Caco-2 (cell line): ENCODE data around the gene NUP210. TPM values are rescaled to one million over a fixed set of nuclear protein-coding genes. Genes with fewer than 3 reads are reported as not detected.

Experiments
- BruUV-seq: library from RNA; stranded (reverse); fragments of 400-500 nt; replicated peaks from 2 replicates; lab custom pipeline; 2021; lab: Mats Ljungman, UMichigan
- CTCF ChIA-PET: fragments of 300-600 bp; sonication (Branson Sonifier 250); formaldehyde crosslinking; loops from one replicate; lab custom pipeline; 2022; ENCODE audit warnings: antibody characterized with exemption; lab: Charles Lee
- POLR2A ChIA-PET: fragments of 300-600 bp; sonication (Branson Sonifier 250); formaldehyde crosslinking; loops from one replicate; lab custom pipeline; 2022; ENCODE audit warnings: antibody characterized with exemption; lab: Charles Lee
- DNase-seq, 2 experiments: peaks; one replicate each; pipeline versions ENCODE4 v3.0.0 to v3.0.0-alpha.2; 2020 to 2022
- H3K27me3 ChIP-seq: replicated peaks from 2 replicates; pipeline ENCODE4 v1.6.0; 2011; ENCODE audit warnings: low read length; ENCODE audit not compliant: control insufficient read depth, insufficient read depth
- H3K36me3 ChIP-seq: 2 replicates; pipeline ENCODE4 v1.5.1; 2011; ENCODE audit warnings: low read length; ENCODE audit not compliant: control insufficient read depth, insufficient read depth
- H3K4me1 ChIP-seq: fragments of 250-450 bp; sonication (Bioruptor Pico); 2 replicates; pipeline ENCODE4 v1.5.1; 2020; ENCODE audit warnings: mild to moderate bottlenecking
- H3K4me3 ChIP-seq: 2 replicates; pipeline ENCODE4 v1.5.1; 2011; ENCODE audit warnings: low read depth, mild to moderate bottlenecking, control low read depth, low read length
- H3K9me3 ChIP-seq: fragments of 250-450 bp; sonication (Bioruptor Pico); 2 replicates; pipeline ENCODE4 v1.5.1; 2020; ENCODE audit warnings: mild to moderate bottlenecking, moderate library complexity
- H3K27ac Mint-ChIP-seq: one replicate; pipeline ENCODE4 v1.8.0; 2022; ENCODE audit warnings: mixed read lengths; ENCODE audit not compliant: unreplicated experiment
- H3K27me3 Mint-ChIP-seq: one replicate; pipeline ENCODE4 v1.8.0; 2022; ENCODE audit warnings: mixed read lengths; ENCODE audit not compliant: insufficient read depth, unreplicated experiment
- H3K36me3 Mint-ChIP-seq: one replicate; pipeline ENCODE4 v1.8.0; 2022; ENCODE audit warnings: mild to moderate bottlenecking, mixed read lengths; ENCODE audit not compliant: insufficient read depth, unreplicated experiment
- H3K4me1 Mint-ChIP-seq: one replicate; pipeline ENCODE4 v1.8.0; 2022; ENCODE audit warnings: low read depth, mixed read lengths; ENCODE audit not compliant: unreplicated experiment
- H3K4me3 Mint-ChIP-seq: one replicate; pipeline ENCODE4 v1.8.0; 2022; ENCODE audit warnings: mild to moderate bottlenecking, moderate library complexity, mixed read lengths; ENCODE audit not compliant: unreplicated experiment
- H3K9me3 Mint-ChIP-seq: one replicate; pipeline ENCODE4 v1.8.0; 2022; ENCODE audit warnings: mixed read lengths; ENCODE audit not compliant: unreplicated experiment
- CTCF ChIP-seq, 2 experiments: fragments of 200-600 bp in 1 of 2; IDR thresholded peaks; 1 replicate in 1 of 2; 2 replicates in 1 of 2; pipeline versions ENCODE4 v1.5.1 to v1.8.0; 2011 to 2022; ENCODE audit warnings: antibody characterized with exemption in 1 of 2, control low read depth in 1 of 2, inconsistent platforms in 1 of 2, low read depth in 1 of 2, low read length in 1 of 2, mild to moderate bottlenecking in 1 of 2, moderate library complexity in 1 of 2; ENCODE audit not compliant: insufficient read depth in 1 of 2, severe bottlenecking in 1 of 2, unreplicated experiment in 1 of 2
- intact Hi-C: fragments of 100-400 bp; cut with micrococcal nuclease; formaldehyde crosslinking; loops from one replicate; pipeline ENCODE4 v1.10.0; 2022; ENCODE audit not compliant: unreplicated experiment
- total RNA-seq: library from RNA; stranded (reverse); gene quantifications from 2 replicates; pipeline ENCODE4 v1.2.3, GENCODE V29; 2022

NUP210 gene
- total RNA-seq, 1 experiment from 2014 or later = 63.7 TPM

DNA sequence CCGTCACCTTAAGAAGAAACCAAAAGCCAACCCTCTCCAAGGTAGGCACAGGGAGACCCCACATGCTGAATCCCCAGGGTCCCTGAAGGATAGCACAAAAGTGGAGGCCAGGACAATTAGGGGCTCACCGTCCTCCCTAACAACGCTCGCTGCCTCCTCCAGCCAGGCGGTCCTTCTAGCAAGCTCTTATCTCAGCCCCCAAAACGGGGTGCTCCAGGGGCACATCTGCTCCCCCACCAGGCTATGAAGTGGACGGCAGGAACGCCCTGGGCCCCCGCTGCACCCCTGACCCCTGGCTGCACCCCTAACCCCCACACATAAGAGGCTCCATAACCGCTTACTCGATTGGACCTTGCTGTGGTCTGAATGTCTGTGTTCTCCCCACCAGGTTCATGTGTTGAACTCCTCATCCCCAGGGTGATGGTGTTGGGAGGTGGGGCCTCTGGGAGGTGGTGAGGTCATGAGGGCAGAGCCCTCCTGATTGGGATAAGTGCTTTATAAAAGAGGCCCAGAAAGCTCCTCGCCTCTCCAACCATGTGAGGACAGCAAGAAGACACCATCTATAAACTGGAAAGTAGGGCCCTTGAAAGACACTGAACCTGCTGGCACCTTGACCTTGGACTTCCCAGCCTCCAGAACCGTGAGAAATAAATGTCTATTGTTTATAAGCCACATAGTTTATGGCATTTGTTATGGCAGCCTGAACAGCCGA, 153.3 kb downstream of the NUP210 start:
- intact Hi-C loops = no loop called here
- BruUV-seq = no TSS peak
- H3K4me1 Mint-ChIP-seq = no peaks in the 10 kb centered on the region

More for the DNA sequence above, 153.3 kb downstream of the NUP210 start:
- Mint-ChIP-seq H3K27ac (no peak overlapping the region), H3K4me3 (no peak overlapping the region), H3K9me3 (no peaks in the 10 kb centered on the region), H3K36me3 (no peaks in the 10 kb centered on the region), H3K27me3 (no peaks in the 10 kb centered on the region)
- no peak for TF ChIP-seq CTCF (IDR thresholded peaks at IDR 0.05; ENCODE audit: insufficient read depth in 1 of 2, low read depth in 1 of 2, low read length in 1 of 2, severe bottlenecking in 1 of 2, unreplicated experiment in 1 of 2)
- ChIA-PET POLR2A (no interaction called here), CTCF (no interaction called here)
- no peak overlapping the region for H3K4me3 ChIP-seq
- H3K9me3 ChIP-seq = no peaks in the 10 kb centered on the region
- H3K36me3 ChIP-seq = no peaks in the 10 kb centered on the region
- no peaks in the 10 kb centered on the region for H3K4me1 ChIP-seq
- DNase-seq = no peak
- H3K27me3 ChIP-seq = no peaks in the 10 kb centered on the region; the same call in 1 of the 2 replicates

Other genes with a start within 250 kb of the NUP210 start
- 10.5 and 10.9 TPM in 2 replicates for gene HDAC11, start 60.0 kb upstream of the NUP210 start, total RNA-seq
- 36.7 and 48.8 TPM in 2 replicates for gene FBLN2, start 128.8 kb upstream of the NUP210 start, total RNA-seq